Peyer's patch (tissue), 4 donors: Measurements from ENCODE around the gene TTC39B. TPM values are rescaled to one million over a fixed set of nuclear protein-coding genes. Genes with fewer than 3 reads are reported as not detected.

ENCODE experiments used
- DNase-seq, 3 donors: peaks; one replicate each; pipeline ENCODE4 v3.0.0-alpha.2; 2017 to 2019
- H3K27ac ChIP-seq, 4 donors: fragments of 200-600 bp; sonication (generic); one replicate each; pipeline ENCODE4 v1.5.1; 2016 to 2019
- H3K27me3 ChIP-seq, 2 donors: fragments of 200-600 bp; sonication (generic); one replicate each; pipeline ENCODE4 v1.5.1; 2019
- H3K36me3 ChIP-seq, 3 donors: fragments of 200-600 bp; sonication (generic); one replicate each; pipeline ENCODE4 v1.5.1; 2016 to 2019
- H3K4me1 ChIP-seq, 4 donors: fragments of 200-600 bp; sonication (generic); one replicate each; pipeline ENCODE4 v1.5.1; 2016 to 2019
- H3K4me3 ChIP-seq, 4 donors: fragments of 200-600 bp; sonication (generic); 1 replicate in 3 of 4; 2 replicates in 1 of 4; pipeline ENCODE4 v1.5.1; 2016 to 2019; ENCODE audit warnings: mild to moderate bottlenecking in 1 of 4
- H3K9me3 ChIP-seq, 4 donors: fragments of 200-600 bp; sonication (generic); one replicate each; pipeline ENCODE4 v1.5.1; 2016 to 2019; ENCODE audit warnings: mild to moderate bottlenecking in 1 of 4
- POLR2A ChIP-seq, 2 donors: fragments of 450-650 bp; IDR thresholded peaks; one replicate each; pipeline ENCODE4 v1.5.1; 2017; ENCODE audit warnings: antibody characterized with exemption in 2 of 2, mild to moderate bottlenecking in 2 of 2, moderate library complexity in 2 of 2
- total RNA-seq, 4 donors: library from RNA; depleted of rRNA; stranded (reverse); fragments of >200 nt; gene quantifications; one replicate each; pipeline ENCODE4 v1.1.0, GENCODE V29; 2016
- TF ChIP-seq, protein P1 (sequence below), 6 experiments: fragments of 450-650 bp in 4 of 6; fragments of 200-600 bp in 2 of 6; sonication (generic) in 1 of 6; IDR thresholded peaks; one replicate each; pipeline ENCODE4 v1.5.1; 2017 to 2019; ENCODE audit warnings: antibody characterized with exemption in 6 of 6, mild to moderate bottlenecking in 3 of 6, moderate library complexity in 1 of 6

TTC39B gene
- total RNA-seq, 4 donors from 2014 or later = 17.3 to 44.1 (median 33.1) TPM

DNA sequence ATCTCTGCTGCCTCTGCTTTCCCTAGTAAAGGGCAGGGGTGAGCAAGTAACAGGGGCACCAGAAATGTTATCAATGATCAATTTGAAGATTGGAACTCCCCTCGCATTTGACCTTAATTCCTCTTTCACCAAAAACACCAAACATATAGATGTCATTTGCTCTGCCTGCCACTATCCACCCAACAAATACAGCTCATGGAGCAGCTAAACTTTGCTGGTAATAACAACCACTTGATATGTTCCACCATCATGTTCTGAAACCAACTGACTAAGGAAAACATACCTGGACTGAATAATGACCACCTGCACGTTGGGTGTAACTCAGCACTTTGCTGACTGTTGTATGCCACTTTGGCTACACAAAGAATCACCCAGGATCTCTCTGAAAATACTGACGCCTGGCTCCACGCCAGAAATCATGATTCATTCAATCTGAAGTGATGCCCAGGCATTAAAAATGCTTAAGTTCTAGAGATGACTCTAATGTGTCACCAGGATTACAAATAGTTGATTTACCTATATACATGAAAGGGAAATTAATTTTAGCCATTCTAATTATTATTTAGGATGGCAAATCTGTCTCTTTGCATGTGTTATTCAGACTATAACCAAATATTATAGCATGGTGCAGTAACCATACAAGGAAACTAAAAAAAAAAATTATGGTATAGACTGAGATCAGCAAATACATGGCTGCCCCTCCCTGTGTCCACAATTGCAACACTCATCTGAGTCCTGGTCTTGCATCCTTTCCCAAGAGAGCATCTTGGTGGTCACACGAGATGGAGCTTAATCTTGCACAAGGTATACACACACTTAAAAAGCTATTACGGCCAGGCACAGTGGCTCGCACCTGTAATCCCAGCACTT lies 43.1 kb upstream of the TTC39B start:
- Histone ChIP-seq H3K4me1 (no peaks in the 10 kb centered on the region), H3K27ac (no peak overlapping the region), H3K9me3 (no peaks in the 10 kb centered on the region), H3K36me3 (no peaks in the 10 kb centered on the region), H3K4me3 (no peak overlapping the region), H3K27me3 (no peaks in the 10 kb centered on the region)
- peak in 1 of 3 donors; percentile 67 for DNase-seq
- TF ChIP-seq, protein P1, sequence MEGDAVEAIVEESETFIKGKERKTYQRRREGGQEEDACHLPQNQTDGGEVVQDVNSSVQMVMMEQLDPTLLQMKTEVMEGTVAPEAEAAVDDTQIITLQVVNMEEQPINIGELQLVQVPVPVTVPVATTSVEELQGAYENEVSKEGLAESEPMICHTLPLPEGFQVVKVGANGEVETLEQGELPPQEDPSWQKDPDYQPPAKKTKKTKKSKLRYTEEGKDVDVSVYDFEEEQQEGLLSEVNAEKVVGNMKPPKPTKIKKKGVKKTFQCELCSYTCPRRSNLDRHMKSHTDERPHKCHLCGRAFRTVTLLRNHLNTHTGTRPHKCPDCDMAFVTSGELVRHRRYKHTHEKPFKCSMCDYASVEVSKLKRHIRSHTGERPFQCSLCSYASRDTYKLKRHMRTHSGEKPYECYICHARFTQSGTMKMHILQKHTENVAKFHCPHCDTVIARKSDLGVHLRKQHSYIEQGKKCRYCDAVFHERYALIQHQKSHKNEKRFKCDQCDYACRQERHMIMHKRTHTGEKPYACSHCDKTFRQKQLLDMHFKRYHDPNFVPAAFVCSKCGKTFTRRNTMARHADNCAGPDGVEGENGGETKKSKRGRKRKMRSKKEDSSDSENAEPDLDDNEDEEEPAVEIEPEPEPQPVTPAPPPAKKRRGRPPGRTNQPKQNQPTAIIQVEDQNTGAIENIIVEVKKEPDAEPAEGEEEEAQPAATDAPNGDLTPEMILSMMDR (IDR thresholded peaks at IDR 0.05) = no peak
- TF ChIP-seq POLR2A (IDR thresholded peaks at IDR 0.05) = no peak

DNA sequence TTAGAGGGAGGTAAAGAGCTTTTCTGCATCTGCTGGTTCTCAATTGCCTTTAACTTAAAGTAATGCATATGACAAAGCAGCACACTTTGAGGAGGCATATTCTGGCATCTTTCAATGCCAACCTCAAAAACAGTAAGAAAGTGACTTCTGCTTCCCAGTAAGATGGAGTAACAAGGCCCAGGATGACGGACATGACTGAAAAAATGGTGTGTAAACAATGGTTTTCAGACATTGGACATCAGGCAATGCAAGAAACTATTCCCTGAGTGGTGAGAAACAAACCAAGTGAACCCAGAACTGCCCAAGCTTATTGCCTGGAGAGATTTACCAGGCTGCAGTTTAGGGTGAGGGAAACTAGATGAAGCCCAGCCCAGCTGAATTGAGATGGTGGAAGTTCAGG lies 39.8 kb upstream of the TTC39B start:
- Histone ChIP-seq H3K27ac (no peak overlapping the region), H3K9me3 (no peaks in the 10 kb centered on the region), H3K4me3 (no peak overlapping the region), H3K27me3 (no peaks in the 10 kb centered on the region), H3K4me1 (no peaks in the 10 kb centered on the region), H3K36me3 (no peaks in the 10 kb centered on the region)
- DNase-seq = no peak
- TF ChIP-seq, protein P1 (IDR thresholded peaks at IDR 0.05) = no peak
- TF ChIP-seq POLR2A (IDR thresholded peaks at IDR 0.05) = no peak

DNA sequence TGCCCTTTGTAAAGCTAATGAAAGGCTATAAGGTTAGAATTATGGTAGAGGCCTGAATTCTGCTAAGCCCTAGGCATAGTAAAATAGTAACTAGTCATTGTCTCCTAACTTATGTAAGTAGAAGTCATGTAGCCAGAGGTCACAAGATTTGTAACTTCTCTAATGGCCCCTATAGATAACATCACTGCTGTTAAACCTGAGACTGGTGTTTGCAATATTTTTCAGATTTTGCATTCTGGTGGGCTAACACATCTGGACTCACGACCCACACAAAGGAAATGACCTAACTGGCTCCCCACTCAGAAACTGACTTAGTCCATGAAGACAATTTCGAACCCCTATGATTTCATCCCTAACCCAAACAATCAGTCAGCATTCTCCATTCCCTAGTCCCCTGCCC lies 37.2 kb upstream of the TTC39B start:
- no peak for DNase-seq
- Histone ChIP-seq H3K27me3 (no peaks in the 10 kb centered on the region), H3K36me3 (no peaks in the 10 kb centered on the region), H3K4me1 (no peaks in the 10 kb centered on the region), H3K27ac (no peak overlapping the region), H3K9me3 (no peaks in the 10 kb centered on the region), H3K4me3 (no peak overlapping the region)
- TF ChIP-seq, protein P1 (IDR thresholded peaks at IDR 0.05) = no peak
- TF ChIP-seq POLR2A (IDR thresholded peaks at IDR 0.05) = no peak

DNA sequence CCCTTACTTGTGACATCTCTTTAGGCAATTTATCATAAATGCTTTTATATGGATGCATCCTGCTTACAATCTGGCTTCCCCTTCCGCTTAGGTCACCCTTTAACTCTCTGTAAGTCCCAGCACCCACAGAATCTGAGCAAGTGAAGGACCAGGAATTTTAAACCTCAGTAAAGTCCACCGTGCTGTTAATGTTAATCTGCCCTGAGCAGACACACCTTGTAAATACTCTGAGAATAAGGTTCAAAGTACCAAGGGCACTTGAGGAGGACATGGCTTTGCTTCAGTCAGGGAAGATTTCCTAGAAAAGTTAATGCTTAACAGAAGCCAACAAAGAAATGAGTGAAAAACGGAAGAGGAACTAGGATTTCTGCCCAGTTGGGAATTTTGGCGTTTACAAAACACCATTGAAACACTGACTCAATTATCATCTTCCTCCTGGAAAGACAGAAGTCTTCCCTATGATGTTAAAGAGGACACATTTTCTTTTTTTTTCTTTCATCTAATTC lies 26.4 kb upstream of the TTC39B start:
- no peaks in the 10 kb centered on the region for H3K36me3 ChIP-seq
- DNase-seq = peak in 1 of 3 donors; percentile 56
- TF ChIP-seq POLR2A (IDR thresholded peaks at IDR 0.05) = no peak
- TF ChIP-seq, protein P1 (IDR thresholded peaks at IDR 0.05) = no peak
- H3K4me3 ChIP-seq = no peak overlapping the region
- H3K27me3 ChIP-seq = no peaks in the 10 kb centered on the region
- no peaks in the 10 kb centered on the region for H3K9me3 ChIP-seq
- peak overlapping the region in 3 of 4 donors; percentile 1 to 77 (median 55) for H3K27ac ChIP-seq
- peaks cover 0 to 4% (median 0%) of the 10 kb centered on the region in 4 donors for H3K4me1 ChIP-seq

DNA sequence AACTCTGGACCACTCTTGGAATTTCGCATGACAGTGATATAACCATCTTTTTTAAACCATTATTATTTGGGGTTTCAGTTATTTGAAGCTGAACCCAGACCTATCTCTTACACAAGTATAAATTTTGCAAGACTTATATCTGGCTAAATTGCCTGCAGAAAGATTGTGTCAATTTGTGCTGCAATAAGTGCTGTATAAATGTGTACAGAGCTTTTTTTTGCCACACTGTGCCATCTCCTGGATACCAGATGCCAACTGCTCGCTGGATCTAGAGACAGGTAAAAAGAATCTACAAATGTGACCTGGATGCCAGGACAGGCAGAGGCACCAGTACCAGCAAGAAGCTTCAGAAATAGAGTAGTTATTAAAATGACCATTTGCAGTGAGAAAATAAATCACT lies 25.9 kb upstream of the TTC39B start:
- Histone ChIP-seq H3K4me1 (peaks cover 0 to 4% (median 0%) of the 10 kb centered on the region in 4 donors), H3K27ac (peak overlapping the region in 3 of 4 donors; percentile 27 to 77 (median 55))
- DNase-seq = no peak

More for the DNA sequence above, 25.9 kb upstream of the TTC39B start:
- no peaks in the 10 kb centered on the region for H3K27me3 ChIP-seq
- H3K4me3 ChIP-seq = no peak overlapping the region
- H3K9me3 ChIP-seq = no peaks in the 10 kb centered on the region
- TF ChIP-seq, protein P1 (IDR thresholded peaks at IDR 0.05) = peak in 2 of 6 experiments; percentile 16 to 19
- no peak for TF ChIP-seq POLR2A (IDR thresholded peaks at IDR 0.05)
- no peaks in the 10 kb centered on the region for H3K36me3 ChIP-seq
